NAMALWA (cell line): ENCODE measurements around the gene HAUS2.

Experiments used
- DNase-seq: peaks from one replicate; pipeline ENCODE4 v3.0.0-alpha.2; 2015; ENCODE audit warnings: low spot score

Gene HAUS2

DNA sequence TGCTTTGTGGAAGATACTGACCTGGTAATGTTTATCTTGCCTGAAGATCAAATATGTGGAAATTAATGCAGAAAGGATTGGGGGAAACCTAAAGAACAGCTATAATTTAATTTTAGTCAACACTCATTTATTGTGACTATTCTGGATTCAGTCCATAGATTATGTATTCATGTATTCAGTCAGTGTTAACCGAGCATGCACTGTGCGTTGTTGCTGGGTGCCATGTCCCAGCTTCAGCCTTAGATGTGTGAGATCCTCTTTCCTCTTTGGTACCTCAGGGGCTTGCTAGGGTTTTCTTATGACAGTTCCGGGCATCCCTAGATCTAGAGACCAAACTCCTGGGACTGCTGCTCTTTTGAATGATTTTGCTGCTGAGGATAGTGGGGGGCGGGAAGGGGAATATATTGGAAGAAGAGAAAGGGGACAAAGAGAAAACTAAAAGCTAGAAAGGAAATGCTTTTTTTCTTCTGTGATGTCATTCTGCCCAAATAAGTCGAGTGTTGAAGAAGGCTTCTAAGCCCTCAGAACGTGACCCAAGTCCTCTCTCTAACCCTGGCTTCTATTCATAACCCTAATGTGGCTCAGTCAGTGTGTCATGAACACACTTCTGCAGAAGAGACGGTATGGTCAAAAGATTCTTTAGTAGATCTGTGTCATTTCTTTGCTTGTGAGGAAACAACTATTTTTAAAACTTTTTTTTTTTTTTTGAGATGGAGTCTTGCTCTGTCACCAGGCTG lies 60.3 kb downstream of the HAUS2 start:
- DNase-seq = no peak

DNA sequence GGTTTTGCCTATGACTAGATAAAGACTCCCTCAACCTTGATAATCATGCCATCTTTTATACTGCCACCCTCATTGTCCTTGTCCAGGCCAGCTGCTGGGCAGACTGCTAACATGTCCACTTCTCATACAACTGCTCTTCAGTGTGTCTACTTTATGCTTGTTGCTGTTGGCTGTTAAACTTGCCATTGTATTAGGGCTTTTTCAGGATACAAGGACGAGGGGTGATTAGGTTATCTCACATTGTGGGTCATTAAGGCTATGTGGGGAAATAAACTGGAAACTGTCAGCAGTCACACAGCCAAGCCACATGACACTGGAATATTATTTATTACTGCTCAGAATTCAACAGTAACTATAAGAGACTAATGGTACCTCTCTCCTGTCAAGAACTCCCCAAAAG lies 62.9 kb downstream of the HAUS2 start:
- no peak for DNase-seq

DNA sequence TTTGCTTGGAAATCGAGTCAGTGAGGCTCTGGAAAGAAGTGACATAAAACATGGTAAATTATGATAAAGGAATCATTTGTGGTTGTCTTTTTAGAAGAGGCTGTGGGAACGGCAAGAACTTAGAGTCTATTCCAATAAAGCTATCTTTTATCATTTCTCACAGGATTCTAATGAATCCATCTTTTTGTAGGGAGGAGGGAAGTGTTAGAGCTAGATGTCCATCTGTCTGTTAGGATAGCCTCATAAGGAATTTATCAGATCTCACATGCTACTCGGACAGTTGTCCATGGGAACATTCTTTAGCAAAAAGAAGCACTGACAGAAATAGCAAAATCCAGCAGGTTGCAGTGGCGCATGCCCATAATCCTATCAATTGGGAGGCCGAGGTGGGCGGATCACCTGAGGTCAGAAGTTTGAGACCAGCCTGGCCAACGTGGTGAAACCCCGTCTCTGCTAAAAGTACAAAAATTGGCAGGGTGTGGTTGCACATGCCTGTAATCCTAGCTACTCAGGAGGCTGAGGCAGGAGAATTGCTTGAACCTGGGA lies 63.8 kb downstream of the HAUS2 start:
- DNase-seq = no peak

- DNase-seq = no peak
Measured at GRCh38 chr15:42616107-42616506, 67.5 kb downstream of the HAUS2 start.
